Measurements from ENCODE around the gene NAA15. TPM values are rescaled to one million over a fixed set of nuclear protein-coding genes. Genes with fewer than 3 reads are reported as not detected.

The NAA15 gene
- total and polyA plus RNA-seq, 2 of the 8 experiments (the other 6 are each of a cell fraction or from before 2014, with no cell fraction given) = 9.7 to 124 TPM

- Histone ChIP-seq H3K9me3 (ENCODE audit: insufficient read depth in 2 of 2, low read depth in 1 of 2, low read length in 1 of 2) (0 out of 4 replicates have a peak, but pooled peaks cover 0 to 2% of the 10 kb centered on the region in 2 experiments), H3K79me1 (ENCODE audit: low read depth, low read length) (no peaks in the 10 kb centered on the region; the same call in 1 of the 2 replicates), H3K27me3 (replicated peaks in 1 of 4; ENCODE audit: control insufficient read depth in 3 of 4, extremely low read depth in 1 of 4, insufficient read depth in 3 of 4, low read length in 3 of 4) (no peaks in the 10 kb centered on the region), H2BK12ac (ENCODE audit: low read depth, low read length) (no peak overlapping the region), H3K14ac (ENCODE audit: insufficient read length) (no peak overlapping the region), H2BK20ac (ENCODE audit: low read length) (no peak overlapping the region), H3K4ac (replicated peaks; ENCODE audit: insufficient read length, low read depth, low read length) (no peak overlapping the region), H2AK5ac (ENCODE audit: low read depth, low read length) (no peak overlapping the region), H4K8ac (ENCODE audit: extremely low read depth, insufficient read depth, low read length) (no peak overlapping the region), H3K4me3 (ENCODE audit: extremely low read depth in 1 of 4, insufficient read depth in 2 of 4, low read depth in 3 of 4, low read length in 4 of 4) (no peak overlapping the region), H4K20me1 (replicated peaks in 1 of 2; ENCODE audit: control insufficient read depth in 1 of 2, insufficient read depth in 2 of 2, low read length in 2 of 2) (peaks cover 0 to 1% of the 10 kb centered on the region in 2 experiments), H3K79me2 (ENCODE audit: control insufficient read depth in 1 of 2, insufficient read depth in 2 of 2, low read length in 2 of 2) (no peaks in the 10 kb centered on the region), H2BK15ac (ENCODE audit: low read length) (no peak overlapping the region), H3K27ac (ENCODE audit: low read depth, low read length) (no peak overlapping the region), H3K18ac (ENCODE audit: extremely low read depth, low read length) (no peak overlapping the region), H3K36me3 (ENCODE audit: control insufficient read depth in 2 of 4, insufficient read depth in 4 of 4, low read length in 3 of 4) (no peaks in the 10 kb centered on the region), H3K9ac (replicated peaks in 1 of 4; ENCODE audit: extremely low read depth in 1 of 4, low read depth in 3 of 4, low read length in 3 of 4) (no peak overlapping the region), H4K5ac (ENCODE audit: insufficient read length, low read depth, low read length) (no peak overlapping the region), H3K23ac (ENCODE audit: insufficient read length) (no peak overlapping the region), H3K4me1 (replicated peaks in 1 of 4; ENCODE audit: control insufficient read depth in 3 of 4, insufficient read depth in 4 of 4, low read length in 3 of 4) (no peaks in the 10 kb centered on the region), H3K23me2 (ENCODE audit: low read depth, low read length) (no peaks in the 10 kb centered on the region), H2AFZ (ENCODE audit: low read length) (no peak overlapping the region), H2BK5ac (ENCODE audit: low read depth, low read length) (no peak overlapping the region), H2BK120ac (replicated peaks; ENCODE audit: low read depth, low read length) (no peak overlapping the region), H3K4me2 (ENCODE audit: insufficient read depth in 1 of 2, low read depth in 2 of 2, low read length in 2 of 2) (no peak overlapping the region), H4K91ac (replicated peaks; ENCODE audit: insufficient read length, low read length) (no peak overlapping the region), H3K56ac (replicated peaks; ENCODE audit: insufficient read length, low read depth, low read length) (no peak overlapping the region)
- no peak for FAIRE-seq
- CTCF ChIA-PET (ENCODE audit: partially characterized antibody) = interaction anchor here (0.7 to 1.7 kb wide), 7 partner anchors 13 to 247 kb away, joined by 3 to 6 read pairs (median 4); no protein-coding TSS in a partner anchor
- WGBS, 2 experiments (ENCODE audit: extremely low coverage in 1 of 2, insufficient coverage in 1 of 2, insufficient read length in 1 of 2, insufficient replicate concordance in 2 of 2, low coverage in 1 of 2, low lambda C conversion rate in 2 of 2, missing lambda C conversion rate in 1 of 2) = 92% methylated on average over 2 of the region's 2 CpGs; no CpG with 5 or more reads in 1 of the 2 experiments
- POLR2A ChIA-PET (ENCODE audit: partially characterized antibody) = interaction anchor here (0.9 kb wide), 1 partner anchor 12 kb away, joined by 4 read pairs; no protein-coding TSS in a partner anchor
- TF ChIP-seq GTF2F1 (IDR thresholded peaks at IDR 0.05; ENCODE audit: borderline replicate concordance, low read depth, low read length) (no peak), CTCF (IDR thresholded peaks at IDR 0.05; ENCODE audit: control extremely low read depth in 1 of 3, insufficient read depth in 1 of 3, low read depth in 1 of 3, low read length in 3 of 3) (no peak)
- DNase-seq (ENCODE audit: low read depth in 1 of 2, low spot score in 2 of 2) = no peak
Observed at GRCh38 chr4:139419388-139419914, 118.1 kb downstream of the NAA15 start.

Measured in H1 (cell line).